Measurements from ENCODE around the gene NLGN4Y. TPM values are rescaled to one million over a fixed set of nuclear protein-coding genes. Genes with fewer than 3 reads are reported as not detected.
A peak's percentile ranks its signal among the peaks of the same experiment; 100 is the strongest.

NLGN4Y gene
- total RNA-seq, 1 experiment from 2014 or later, result 0.20 TPM

GRCh38 chrY:14644157-14644952 lies 120.0 kb downstream of the NLGN4Y start:
- peak; percentile 0 for DNase-seq (ENCODE audit: low read depth)

- no peak for DNase-seq (ENCODE audit: low read depth)
Measured at GRCh38 chrY:14679181-14679580, 154.9 kb downstream of the NLGN4Y start.

GRCh38 chrY:14694543-14694942 lies 170.2 kb downstream of the NLGN4Y start:
- no peak for DNase-seq (ENCODE audit: low read depth)

- no peak for DNase-seq (ENCODE audit: low read depth)
Measured at GRCh38 chrY:14708158-14708557, 183.8 kb downstream of the NLGN4Y start.

GRCh38 chrY:14741596-14741995 lies 217.3 kb downstream of the NLGN4Y start:
- DNase-seq (ENCODE audit: low read depth), result no peak

- no peak for DNase-seq (ENCODE audit: low read depth)
Measured at GRCh38 chrY:14748329-14748728, 224.0 kb downstream of the NLGN4Y start.

GRCh38 chrY:14755571-14755970 lies 231.2 kb downstream of the NLGN4Y start:
- DNase-seq (ENCODE audit: low read depth), result no peak

- no peak for DNase-seq (ENCODE audit: low read depth)
Measured at GRCh38 chrY:14762903-14763302, 238.6 kb downstream of the NLGN4Y start.

GRCh38 chrY:14763600-14763999 lies 239.3 kb downstream of the NLGN4Y start:
- no peak for DNase-seq (ENCODE audit: low read depth)

- DNase-seq (ENCODE audit: low read depth), result no peak
Measured at GRCh38 chrY:14778208-14778607, 253.9 kb downstream of the NLGN4Y start.

- no peak for DNase-seq (ENCODE audit: low read depth)
Measured at GRCh38 chrY:14793104-14793503, 268.8 kb downstream of the NLGN4Y start.

GRCh38 chrY:14793674-14794073 lies 269.3 kb downstream of the NLGN4Y start:
- DNase-seq (ENCODE audit: low read depth), result no peak

GRCh38 chrY:14798010-14798409 lies 273.7 kb downstream of the NLGN4Y start:
- DNase-seq (ENCODE audit: low read depth), result no peak

GRCh38 chrY:14801096-14801495 lies 276.8 kb downstream of the NLGN4Y start:
- no peak for DNase-seq (ENCODE audit: low read depth)

- DNase-seq (ENCODE audit: low read depth), result no peak
Measured at GRCh38 chrY:14802125-14802524, 277.8 kb downstream of the NLGN4Y start.

GRCh38 chrY:14804041-14804440 lies 279.7 kb downstream of the NLGN4Y start:
- DNase-seq (ENCODE audit: low read depth), result no peak

GRCh38 chrY:14818452-14818851 lies 294.1 kb downstream of the NLGN4Y start:
- DNase-seq (ENCODE audit: low read depth), result no peak

- DNase-seq (ENCODE audit: low read depth), result no peak
Measured at GRCh38 chrY:14822201-14822600, 297.9 kb downstream of the NLGN4Y start.

GRCh38 chrY:14822906-14823305 lies 298.6 kb downstream of the NLGN4Y start:
- DNase-seq (ENCODE audit: low read depth), result no peak

GRCh38 chrY:14824583-14824982 lies 300.3 kb downstream of the NLGN4Y start:
- no peak for DNase-seq (ENCODE audit: low read depth)

GRCh38 chrY:14825728-14826127 lies 301.4 kb downstream of the NLGN4Y start:
- no peak for DNase-seq (ENCODE audit: low read depth)

- DNase-seq (ENCODE audit: low read depth), result no peak
Measured at GRCh38 chrY:14828531-14828930, 304.2 kb downstream of the NLGN4Y start.

GRCh38 chrY:14829366-14829885 lies 305.1 kb downstream of the NLGN4Y start:
- no peak for DNase-seq (ENCODE audit: low read depth)

Measured in M059J (cell line).